GM13977 (cell line): ENCODE measurements around the gene PPM1B.

Experiments used
- DNase-seq: peaks from one replicate; pipeline ENCODE4 v3.0.0; 2012; ENCODE audit warnings: low spot score
- CTCF ChIP-seq: IDR thresholded peaks from 2 replicates; pipeline ENCODE4 v1.5.1; 2012; ENCODE audit warnings: mild to moderate bottlenecking, control low read depth; ENCODE audit not compliant: insufficient read depth; ENCODE audit errors: extremely low read depth, missing control alignments
- in situ Hi-C: fragments of 300-500 bp; cut with MboI; formaldehyde crosslinking; loops from one replicate; pipeline ENCODE4 v1.12.0; 2022; ENCODE audit warnings: low sequenced_read_pairs, low pct_unique_long_range_greater_than_20kb, mixed read lengths, inconsistent platforms; ENCODE audit not compliant: unreplicated experiment

Gene PPM1B

GRCh38 chr2:44273076-44273475 is 104.4 kb downstream of the PPM1B start:
- no peak for TF ChIP-seq CTCF
- DNase-seq = no peak
- in situ Hi-C loops = no loop called here

- TF ChIP-seq CTCF = no peak
- no peak for DNase-seq
- in situ Hi-C loops = no loop called here
These were observed 104.9 kb downstream of the PPM1B start for GRCh38 chr2:44273596-44273995.

GRCh38 chr2:44275927-44276303 is 107.2 kb downstream of the PPM1B start:
- no peak for DNase-seq
- in situ Hi-C loops = no loop called here
- TF ChIP-seq CTCF = no peak

- in situ Hi-C loops = no loop called here
- DNase-seq = no peak
- TF ChIP-seq CTCF = no peak
These were observed 108.9 kb downstream of the PPM1B start for GRCh38 chr2:44277541-44277940.

GRCh38 chr2:44280869-44281268 is 112.2 kb downstream of the PPM1B start:
- no peak for TF ChIP-seq CTCF
- no peak for DNase-seq
- in situ Hi-C loops = no loop called here
